Measurements from ENCODE around the gene GFER. TPM values are rescaled to one million over a fixed set of nuclear protein-coding genes. Genes with fewer than 3 reads are reported as not detected.

GFER gene
- total RNA-seq, 4 donors from 2014 or later, result 13.4 to 20.2 (median 18.1) TPM

GRCh38 chr16:2015947-2016208 is 31.9 kb downstream of the GFER start:
- H3K36me3 ChIP-seq, result no peaks in the 10 kb centered on the region
- H3K27ac ChIP-seq, result no peak overlapping the region
- no peak overlapping the region for H3K4me3 ChIP-seq
- H3K4me1 ChIP-seq, result peaks cover 0 to 17% (median 4%) of the 10 kb centered on the region in 4 donors
- DNase-seq (ENCODE audit: low spot score in 2 of 2), result no peak
- no peak for TF ChIP-seq EP300 (IDR thresholded peaks at IDR 0.05)
- H3K9me3 ChIP-seq, result no peaks in the 10 kb centered on the region
- H3K27me3 ChIP-seq, result peaks cover 0 to 19% of the 10 kb centered on the region in 2 donors
- 76 to 84% methylated on average over 7 of the region's 7 CpGs for WGBS, 2 donors

- H3K36me3 ChIP-seq, result no peaks in the 10 kb centered on the region
- H3K9me3 ChIP-seq, result no peaks in the 10 kb centered on the region
- H3K27ac ChIP-seq, result no peak overlapping the region
- no peak overlapping the region for H3K4me3 ChIP-seq
- DNase-seq (ENCODE audit: low spot score in 2 of 2), result no peak
- 29 to 35% methylated on average over 11 to 13 of the region's 13 CpGs for WGBS, 2 donors
- H3K27me3 ChIP-seq, result peaks cover 0 to 25% of the 10 kb centered on the region in 2 donors
- TF ChIP-seq EP300 (IDR thresholded peaks at IDR 0.05), result no peak
- TF ChIP-seq CTCF (IDR thresholded peaks at IDR 0.05), result no peak
- TF ChIP-seq POLR2A (IDR thresholded peaks at IDR 0.05), result no peak
- peaks cover 0 to 17% (median 4%) of the 10 kb centered on the region in 4 donors for H3K4me1 ChIP-seq
Observed at GRCh38 chr16:2016407-2016922, 32.5 kb downstream of the GFER start.

GRCh38 chr16:2019518-2019920 is 35.5 kb downstream of the GFER start, which contains the start of gene NPW:
Gene NPW, plus strand, starts transcription at chr16:2019785.
- H3K36me3 ChIP-seq, result no peaks in the 10 kb centered on the region
- H3K27me3 ChIP-seq, result peaks cover 0 to 35% of the 10 kb centered on the region in 2 donors
- H3K4me3 ChIP-seq, result no peak within 1 kb of the TSS

GRCh38 chr16:2019921-2020831 is 36.2 kb downstream of the GFER start:
- no peak overlapping the region for H3K4me3 ChIP-seq
- WGBS, 2 donors, result 1 to 2% methylated on average over 22 to 53 of the region's 96 CpGs
- no peaks in the 10 kb centered on the region for H3K36me3 ChIP-seq
- no peak overlapping the region for H3K27ac ChIP-seq
- peaks cover 0 to 35% of the 10 kb centered on the region in 2 donors for H3K27me3 ChIP-seq
- no peaks in the 10 kb centered on the region for H3K9me3 ChIP-seq
- peaks cover 0 to 39% (median 17%) of the 10 kb centered on the region in 4 donors for H3K4me1 ChIP-seq
- DNase-seq (ENCODE audit: low spot score in 2 of 2), result no peak
- TF ChIP-seq EP300 (IDR thresholded peaks at IDR 0.05) (no peak), CTCF (IDR thresholded peaks at IDR 0.05) (no peak), POLR2A (IDR thresholded peaks at IDR 0.05) (no peak)

More at GRCh38 chr16:2019518-2019920, 35.5 kb downstream of the GFER start, which contains the start of gene NPW:
- TF ChIP-seq CTCF (IDR thresholded peaks at IDR 0.05) (no peak), EP300 (IDR thresholded peaks at IDR 0.05) (no peak)
- DNase-seq (ENCODE audit: low spot score in 2 of 2), result no peak
- Histone ChIP-seq H3K27ac (no peak within 1 kb of the TSS), H3K9me3 (no peaks in the 10 kb centered on the region), H3K4me1 (peaks cover 0 to 39% (median 17%) of the 10 kb centered on the region in 4 donors)
- 0 to 3% methylated on average over 6 of the region's 33 CpGs for WGBS, 2 donors

- Histone ChIP-seq H3K4me1 (peaks cover 0 to 56% (median 25%) of the 10 kb centered on the region in 4 donors), H3K9me3 (no peaks in the 10 kb centered on the region), H3K36me3 (no peaks in the 10 kb centered on the region), H3K4me3 (peak overlapping the region in 2 of 4 donors; percentile 40 to 43), H3K27me3 (peaks cover 0 to 35% of the 10 kb centered on the region in 2 donors), H3K27ac (peak overlapping the region in 1 of 4 donors; percentile 80)
- WGBS, 2 donors, result 1% methylated on average over 13 to 14 of the region's 14 CpGs
- TF ChIP-seq POLR2A (IDR thresholded peaks at IDR 0.05), result no peak
- no peak for TF ChIP-seq EP300 (IDR thresholded peaks at IDR 0.05)
- no peak for TF ChIP-seq CTCF (IDR thresholded peaks at IDR 0.05)
- no peak for DNase-seq (ENCODE audit: low spot score in 2 of 2)
Observed at GRCh38 chr16:2022723-2023091, 38.7 kb downstream of the GFER start.

All from tibial nerve (tissue), 4 donors.